K562 (cell line): ENCODE results near the gene ANKRD11. TPM values are rescaled to one million over a fixed set of nuclear protein-coding genes. Genes with fewer than 3 reads are reported as not detected.

Experiments used
- BMI1 ChIP-seq: fragments of 150-350 bp; IDR thresholded peaks from 2 replicates; pipeline ENCODE4 v1.6.1; 2014; ENCODE audit warnings: low read length
- BRCA1 ChIP-seq, 2 experiments: fragments of 450-650 bp in 1 of 2; sonication (generic) in 1 of 2; formaldehyde crosslinking in 1 of 2; IDR thresholded peaks; 2 replicates each; pipeline versions ENCODE4 v1.5.0 to v1.6.1; 2017 to 2020; ENCODE audit warnings: mild to moderate bottlenecking in 1 of 2, missing genetic modification reagents in 1 of 2
- CXXC5 ChIP-seq: fragments of 250-450 bp; sonication (Bioruptor Pico); IDR thresholded peaks from 2 replicates; pipeline ENCODE4 v1.8.0; 2022; ENCODE audit warnings: inconsistent platforms, mild to moderate bottlenecking, moderate library complexity
- DIDO1 ChIP-seq: fragments of 450-650 bp; IDR thresholded peaks from 2 replicates; pipeline ENCODE4 v1.6.1; 2016; ENCODE audit warnings: low read depth, missing biosample characterization, missing genetic modification characterization
- FOXM1 ChIP-seq, 2 experiments: fragments of 450-650 bp in 1 of 2; sonication (generic) in 1 of 2; formaldehyde crosslinking in 1 of 2; IDR thresholded peaks; 2 replicates each; pipeline versions ENCODE4 v1.6.1 to v1.9.0; 2017 to 2022; ENCODE audit warnings: low read depth in 2 of 2, mild to moderate bottlenecking in 2 of 2, missing genetic modification reagents in 1 of 2, moderate library complexity in 1 of 2
- HDGF ChIP-seq: fragments of 450-650 bp; IDR thresholded peaks from 2 replicates; pipeline ENCODE4 v1.6.1; 2016
- HINFP ChIP-seq: fragments of 450-650 bp; conservative IDR thresholded peaks from 2 replicates; pipeline ENCODE4 v1.6.1; 2016; ENCODE audit warnings: missing genetic modification characterization, low read depth, mild to moderate bottlenecking, control low read depth, missing compliant biosample characterization
- HNRNPK ChIP-seq: fragments of 200-400 bp; formaldehyde crosslinking; IDR thresholded peaks from one replicate; pipeline ENCODE4 v1.6.1; 2018; ENCODE audit warnings: mild to moderate bottlenecking, low read depth, low read length; ENCODE audit not compliant: poor library complexity, severe bottlenecking
- MCM7 ChIP-seq, 2 experiments: fragments of 450-650 bp; IDR thresholded peaks; 2 replicates each; pipeline ENCODE4 v1.6.1; 2016 to 2018
- MEIS2 ChIP-seq: fragments of 450-650 bp; IDR thresholded peaks from 2 replicates; pipeline ENCODE4 v1.6.1; 2014; ENCODE audit warnings: mild to moderate bottlenecking; ENCODE audit not compliant: partially characterized antibody
- NELFE ChIP-seq: IDR thresholded peaks from 2 replicates; pipeline ENCODE4 v1.6.1; 2011; ENCODE audit warnings: mild to moderate bottlenecking; ENCODE audit not compliant: insufficient read depth, insufficient read length
- NFATC3 ChIP-seq: fragments of 450-650 bp; IDR thresholded peaks from 2 replicates; pipeline ENCODE4 v1.6.1; 2017; ENCODE audit warnings: mild to moderate bottlenecking
- RAD51 ChIP-seq: fragments of 450-650 bp; IDR thresholded peaks from 2 replicates; pipeline ENCODE4 v1.7.1; 2016; ENCODE audit warnings: low read depth, mild to moderate bottlenecking, borderline replicate concordance
- RB1 ChIP-seq: fragments of 450-650 bp; IDR thresholded peaks from 2 replicates; pipeline ENCODE4 v1.6.1; 2017; ENCODE audit warnings: low read depth, mild to moderate bottlenecking
- RCOR1 ChIP-seq, 2 experiments: IDR thresholded peaks; 2 replicates each; pipeline ENCODE4 v1.6.1; 2012; ENCODE audit warnings: low read depth in 2 of 2, low read length in 2 of 2, borderline replicate concordance in 1 of 2, improper control_type of control experiment in 1 of 2
- SMARCA5 ChIP-seq: fragments of 450-650 bp; IDR thresholded peaks from 2 replicates; pipeline ENCODE4 v1.6.1; 2016
- TAL1 ChIP-seq: fragments of 450-650 bp; IDR thresholded peaks from 2 replicates; pipeline ENCODE4 v1.6.1; 2016; ENCODE audit warnings: mild to moderate bottlenecking
- TARDBP ChIP-seq: fragments of 450-650 bp; IDR thresholded peaks from 2 replicates; pipeline ENCODE4 v1.6.1; 2016
- TOE1 ChIP-seq, 2 experiments: fragments of 450-650 bp in 1 of 2; sonication (generic) in 1 of 2; formaldehyde crosslinking in 1 of 2; IDR thresholded peaks; 2 replicates each; pipeline versions ENCODE4 v1.7.1 to v1.8.0; 2016 to 2022; ENCODE audit warnings: borderline replicate concordance in 2 of 2, mild to moderate bottlenecking in 2 of 2, antibody characterized with exemption in 1 of 2, inconsistent platforms in 1 of 2, low read depth in 1 of 2, missing genetic modification reagents in 1 of 2, moderate library complexity in 1 of 2
- USF1 ChIP-seq: sonication (generic); formaldehyde crosslinking; IDR thresholded peaks from 2 replicates; pipeline ENCODE4 v1.9.0; 2022; ENCODE audit warnings: mild to moderate bottlenecking, missing genetic modification reagents
- ZC3H4 ChIP-seq: sonication (generic); formaldehyde crosslinking; IDR thresholded peaks from 2 replicates; pipeline ENCODE4 v1.9.0; 2021; ENCODE audit warnings: missing genetic modification reagents, borderline replicate concordance
- ZFP1 ChIP-seq: fragments of 450-650 bp; formaldehyde crosslinking; IDR thresholded peaks from 2 replicates; pipeline ENCODE4 v1.4.0; 2020; ENCODE audit warnings: mild to moderate bottlenecking, mixed read lengths
- ZNF165 ChIP-seq: fragments of 250-450 bp; sonication (Bioruptor Pico); IDR thresholded peaks from 2 replicates; pipeline ENCODE4 v1.4.0; 2020; ENCODE audit warnings: borderline replicate concordance
- ZNF174 ChIP-seq: fragments of 250-450 bp; sonication (Bioruptor Pico); IDR thresholded peaks from 2 replicates; pipeline ENCODE4 v1.4.0; 2020; ENCODE audit warnings: mild to moderate bottlenecking
- polyA plus RNA-seq, 8 experiments: library from polyadenylated mRNA; depleted of rRNA in 4 of 8; stranded (reverse) in 5 of 8; unstranded in 3 of 8; fragments of >200 nt; fragmentation: Nextera tagmentation in 2 of 8; fragmentation: Illumina TruSeq in 1 of 8; extraction: Ambion mirVana in 2 of 8; extraction: Trizol in 1 of 8; gene quantifications; 2 replicates each; pipeline versions ENCODE4 v1.2.1 to v1.2.3, GENCODE V29; 2011 to 2014; ENCODE audit warnings: inconsistent platforms in 1 of 8, missing spikeins in 1 of 8
- total RNA-seq, 7 experiments: library from RNA; depleted of rRNA in 6 of 7; stranded (reverse); fragments of >200 nt in 6 of 7; fragmentation: Illumina TruSeq in 2 of 7; extraction: Trizol in 2 of 7; gene quantifications; 2 replicates each; pipeline versions ENCODE4 v1.2.1 to v1.2.3, GENCODE V29; 2011 to 2021; ENCODE audit warnings: low replicate concordance in 1 of 7
- TF ChIP-seq, protein P1 (sequence below): fragments of 200-800 bp; sonication (Bioruptor generic); IDR thresholded peaks from 2 replicates; pipeline ENCODE4 v1.6.1; 2017; ENCODE audit warnings: missing genetic modification characterization, missing compliant biosample characterization
- TF ChIP-seq, protein P2 (sequence below): fragments of 250-450 bp; sonication (Bioruptor Pico); IDR thresholded peaks from 2 replicates; pipeline ENCODE4 v1.8.0; 2022; ENCODE audit warnings: moderate library complexity, mild to moderate bottlenecking, inconsistent platforms

Gene ANKRD11
- total and polyA plus RNA-seq, 9 of the 15 experiments (the other 6 are each of a cell fraction or from before 2014, with no cell fraction given), result 4.7 to 126 (median 31.7) TPM

DNA sequence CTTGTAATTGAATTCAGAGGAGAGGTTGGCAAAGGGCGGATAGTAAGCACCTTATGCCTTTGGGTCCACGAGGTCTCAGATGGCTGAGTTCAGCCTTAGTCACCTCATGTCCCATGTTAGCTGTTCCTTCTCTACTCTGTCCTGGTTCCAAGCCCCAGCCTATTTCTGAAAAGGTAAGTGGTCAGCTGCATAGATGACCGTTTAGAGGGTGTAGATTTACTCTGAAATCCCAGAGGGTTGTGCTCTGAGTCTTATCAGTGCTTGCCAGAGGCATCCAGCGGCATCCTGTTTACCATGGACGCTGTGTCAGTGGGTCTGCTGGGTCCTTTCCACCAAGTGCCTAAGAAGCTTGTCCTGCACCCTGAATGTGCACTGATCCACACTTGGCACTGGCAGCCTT is 271.0 kb downstream of the ANKRD11 start (continued):
- TF ChIP-seq HINFP (tag) (no peak), NFATC3 (no peak), HDGF (no peak), NELFE (no peak), MCM7 (IDR thresholded peaks at IDR 0.05) (no peak), RAD51 (no peak), DIDO1 (no peak), RB1 (no peak), ZFP1 (CRISPR knock-in tag) (no peak), TAL1 (peak; percentile 84), FOXM1 (IDR thresholded peaks at IDR 0.05; ENCODE audit: low read depth) (peak; percentile 55; the same call in 1 of the 2 replicates), FOXM1 (CRISPR knock-in tag; IDR thresholded peaks at IDR 0.05; ENCODE audit: low read depth) (no peak), TOE1 (IDR thresholded peaks at IDR 0.05; ENCODE audit: borderline replicate concordance) (peak; percentile 9; the same call in 1 of the 2 replicates), TOE1 (CRISPR knock-in tag; IDR thresholded peaks at IDR 0.05; ENCODE audit: borderline replicate concordance, low read depth) (no peak), BRCA1 (IDR thresholded peaks at IDR 0.05) (no peak), BRCA1 (CRISPR knock-in tag; IDR thresholded peaks at IDR 0.05) (no peak), MEIS2 (peak; percentile 23), RCOR1 (IDR thresholded peaks at IDR 0.05; ENCODE audit: borderline replicate concordance in 1 of 2, low read depth in 2 of 2, low read length in 2 of 2) (peak in 1 of 2 experiments; percentile 82; a peak in 3 of 4 replicates), USF1 (no peak), TARDBP (no peak), SMARCA5 (no peak), BMI1 (no peak), HNRNPK (no peak), ZNF174 (CRISPR knock-in tag) (no peak), CXXC5 (peak; percentile 56), ZNF165 (CRISPR knock-in tag) (no peak), ZC3H4 (CRISPR knock-in tag) (no peak)
- TF ChIP-seq, protein P1, sequence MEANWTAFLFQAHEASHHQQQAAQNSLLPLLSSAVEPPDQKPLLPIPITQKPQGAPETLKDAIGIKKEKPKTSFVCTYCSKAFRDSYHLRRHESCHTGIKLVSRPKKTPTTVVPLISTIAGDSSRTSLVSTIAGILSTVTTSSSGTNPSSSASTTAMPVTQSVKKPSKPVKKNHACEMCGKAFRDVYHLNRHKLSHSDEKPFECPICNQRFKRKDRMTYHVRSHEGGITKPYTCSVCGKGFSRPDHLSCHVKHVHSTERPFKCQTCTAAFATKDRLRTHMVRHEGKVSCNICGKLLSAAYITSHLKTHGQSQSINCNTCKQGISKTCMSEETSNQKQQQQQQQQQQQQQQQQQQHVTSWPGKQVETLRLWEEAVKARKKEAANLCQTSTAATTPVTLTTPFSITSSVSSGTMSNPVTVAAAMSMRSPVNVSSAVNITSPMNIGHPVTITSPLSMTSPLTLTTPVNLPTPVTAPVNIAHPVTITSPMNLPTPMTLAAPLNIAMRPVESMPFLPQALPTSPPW (CRISPR knock-in tag), result no peak
- TF ChIP-seq, protein P2, sequence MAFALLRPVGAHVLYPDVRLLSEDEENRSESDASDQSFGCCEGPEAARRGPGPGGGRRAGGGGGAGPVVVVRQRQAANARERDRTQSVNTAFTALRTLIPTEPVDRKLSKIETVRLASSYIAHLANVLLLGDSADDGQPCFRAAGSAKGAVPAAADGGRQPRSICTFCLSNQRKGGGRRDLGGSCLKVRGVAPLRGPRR (CRISPR knock-in tag), result no peak
